HepG2 (cell line): ENCODE measurements around the gene FBLN5. TPM values are rescaled to one million over a fixed set of nuclear protein-coding genes. Genes with fewer than 3 reads are reported as not detected.
A peak's percentile ranks its signal among the peaks of the same experiment; 100 is the strongest.

Source experiments
- ATAC-seq: fragments of 200-7000 bp; cut with Tn5 transposase; 3 replicates; pipeline ENCODE4 v1.9.1; 2020; ENCODE audit warnings: mild to moderate bottlenecking, moderate library complexity
- BruUV-seq: library from RNA; stranded (reverse); fragments of 400-500 nt; replicated peaks from 2 replicates; lab custom pipeline; 2021; lab: Mats Ljungman, UMichigan
- CTCF ChIA-PET: fragments of 300-600 bp; formaldehyde crosslinking; extraction: SDS; loops from one replicate; lab custom pipeline; 2021; ENCODE audit warnings: low total read pairs, inconsistent platforms, low intra/inter-chr PET ratio; lab: Yijun Ruan, JAX
- POLR2A ChIA-PET: fragments of 350-600 bp; sonication (Branson Sonifier 250); formaldehyde crosslinking; loops from one replicate; lab custom pipeline; 2020; ENCODE audit warnings: antibody characterized with exemption, inconsistent platforms; lab: Yijun Ruan, JAX
- DNase-seq: peaks from one replicate; pipeline ENCODE4 v3.0.0-alpha.2; 2015; ENCODE audit warnings: low spot score
- FAIRE-seq: peaks from 3 replicates; lab custom pipeline; 2011; peaks lifted over from hg19 to GRCh38; lab: Jason Lieb, UNC
- H2AFZ ChIP-seq: one replicate; pipeline ENCODE4 v1.6.1; 2011; ENCODE audit warnings: low read length, inconsistent platforms
- H3K27ac ChIP-seq: fragments of 300-600 bp; 3 replicates; pipeline ENCODE4 v1.8.0; 2011; ENCODE audit warnings: mixed run types, mild to moderate bottlenecking, mixed read lengths, low read length, inconsistent platforms; ENCODE audit not compliant: insufficient read depth; ENCODE audit errors: extremely low read length
- H3K27me3 ChIP-seq, 2 experiments: fragments of 200-600 bp in 1 of 2; 2 replicates in 1 of 2; 3 replicates in 1 of 2; pipeline versions ENCODE4 v1.6.0 to v1.8.0; 2011; ENCODE audit warnings: low read length in 2 of 2, mild to moderate bottlenecking in 2 of 2, moderate library complexity in 2 of 2, inconsistent platforms in 1 of 2; ENCODE audit not compliant: insufficient read depth in 2 of 2, control insufficient read depth in 1 of 2
- H3K36me3 ChIP-seq, 2 experiments: fragments of 200-600 bp in 1 of 2; replicated peaks in 1 of 2; 2 replicates in 1 of 2; 3 replicates in 1 of 2; pipeline versions ENCODE4 v1.5.1 to v1.8.0; 2011; ENCODE audit warnings: low read length in 2 of 2, inconsistent platforms in 1 of 2; ENCODE audit not compliant: insufficient read depth in 2 of 2, control insufficient read depth in 1 of 2
- H3K4me1 ChIP-seq: 2 replicates; pipeline ENCODE4 v1.5.1; 2012; ENCODE audit warnings: low read length, inconsistent platforms; ENCODE audit not compliant: insufficient read depth
- H3K4me2 ChIP-seq: 2 replicates; pipeline ENCODE4 v1.6.0; 2011; ENCODE audit warnings: low read depth, low read length, inconsistent platforms
- H3K4me3 ChIP-seq, 3 experiments: fragments of 200-600 bp in 1 of 3; sonication (generic), shearing (Covaris generic) in 1 of 3; replicated peaks in 1 of 3; 2 replicates each; pipeline ENCODE4 v1.5.1; 2011 to 2016; ENCODE audit warnings: low read length in 3 of 3, inconsistent platforms in 2 of 3, low read depth in 2 of 3, mild to moderate bottlenecking in 2 of 3, control low read depth in 1 of 3, mixed read lengths in 1 of 3; ENCODE audit not compliant: insufficient read depth in 1 of 3
- H3K79me2 ChIP-seq: one replicate; pipeline ENCODE4 v1.6.1; 2011; ENCODE audit warnings: low read length, inconsistent platforms; ENCODE audit not compliant: insufficient read depth
- H3K9ac ChIP-seq: 2 replicates; pipeline ENCODE4 v1.6.0; 2011; ENCODE audit warnings: mild to moderate bottlenecking, low read depth, low read length, inconsistent platforms; ENCODE audit not compliant: insufficient read depth
- H3K9me3 ChIP-seq: 2 replicates; pipeline ENCODE4 v1.5.1; 2012; ENCODE audit warnings: mild to moderate bottlenecking, low read length
- H4K20me1 ChIP-seq: 2 replicates; pipeline ENCODE4 v1.6.0; 2011; ENCODE audit warnings: inconsistent platforms, mild to moderate bottlenecking, low read length, moderate library complexity; ENCODE audit not compliant: insufficient read depth
- GATAD2A ChIP-seq: IDR thresholded peaks from 2 replicates; pipeline ENCODE4 v1.6.1; 2016
- NFIB ChIP-seq: sonication (generic); formaldehyde crosslinking; IDR thresholded peaks from 2 replicates; pipeline ENCODE4 v1.9.0; 2021; ENCODE audit warnings: missing genetic modification reagents, mild to moderate bottlenecking, borderline replicate concordance
- NR2F1 ChIP-seq, 2 experiments: fragments of 450-650 bp in 1 of 2; formaldehyde crosslinking in 1 of 2; IDR thresholded peaks; 2 replicates each; pipeline versions ENCODE4 v1.5.0 to v1.6.1; 2016 to 2020; ENCODE audit warnings: mild to moderate bottlenecking in 1 of 2, missing compliant biosample characterization in 1 of 2, missing genetic modification reagents in 1 of 2, moderate library complexity in 1 of 2
- TAF15 ChIP-seq: fragments of 200-400 bp; formaldehyde crosslinking; IDR thresholded peaks from one replicate; pipeline ENCODE4 v1.6.1; 2018; ENCODE audit warnings: mild to moderate bottlenecking, low read depth, low read length; ENCODE audit not compliant: poor library complexity, severe bottlenecking
- TARDBP ChIP-seq: sonication (generic); formaldehyde crosslinking; IDR thresholded peaks from 2 replicates; pipeline ENCODE4 v1.8.0; 2022; ENCODE audit warnings: mild to moderate bottlenecking, missing genetic modification reagents
- U2AF2 ChIP-seq: fragments of 200-400 bp; formaldehyde crosslinking; IDR thresholded peaks from 2 replicates; pipeline ENCODE4 v1.6.1; 2017; ENCODE audit warnings: low read depth, mild to moderate bottlenecking, low read length
- ZNF432 ChIP-seq: sonication (generic); formaldehyde crosslinking; IDR thresholded peaks from 2 replicates; pipeline ENCODE4 v1.5.0; 2020; ENCODE audit warnings: missing genetic modification reagents, mild to moderate bottlenecking, borderline replicate concordance
- ZNF616 ChIP-seq: sonication (generic); formaldehyde crosslinking; IDR thresholded peaks from 2 replicates; pipeline ENCODE4 v1.5.0; 2020; ENCODE audit warnings: low read depth, mild to moderate bottlenecking, missing genetic modification reagents
- ZNF790 ChIP-seq: sonication (generic); formaldehyde crosslinking; IDR thresholded peaks from 2 replicates; pipeline ENCODE4 v1.8.0; 2022; ENCODE audit warnings: missing genetic modification reagents, mild to moderate bottlenecking, borderline replicate concordance
- WGBS: methylation state at CpG from one replicate; pipeline ENCODE4 v1.1.6; 2017; ENCODE audit warnings: low lambda C conversion rate; 5-methylcytosine and 5-hydroxymethylcytosine counted together
- in situ Hi-C: cut with HindIII; loops from 2 replicates; pipeline ENCODE4 v1.10.0; 2017; ENCODE audit warnings: low pct_unique_long_range_greater_than_20kb; ENCODE audit not compliant: extremely low pct_ligation_motif_present
- intact Hi-C: fragments of 100-400 bp; cut with micrococcal nuclease; formaldehyde crosslinking; loops from one replicate; pipeline ENCODE4 v1.10.0; 2022; ENCODE audit not compliant: unreplicated experiment
- polyA plus RNA-seq, 8 experiments: library from polyadenylated mRNA; depleted of rRNA in 3 of 8; stranded (reverse) in 7 of 8; unstranded in 1 of 8; fragments of >200 nt; fragmentation: Illumina TruSeq in 4 of 8; extraction: Trizol in 4 of 8; gene quantifications; 2 replicates each; pipeline versions ENCODE4 v1.2.1 to v1.2.3, GENCODE V29; 2011 to 2016; ENCODE audit warnings: low read depth in 4 of 8, missing spikeins in 1 of 8, mixed read lengths in 1 of 8; ENCODE audit not compliant: insufficient read depth in 1 of 8
- total RNA-seq, 5 experiments: library from RNA; depleted of rRNA; stranded (reverse); fragments of >200 nt; fragmentation: Illumina TruSeq; extraction: Trizol; gene quantifications; 2 replicates each; pipeline ENCODE4 v1.2.3, GENCODE V29; 2016; ENCODE audit warnings: low read depth in 1 of 5
- TF ChIP-seq, protein P1 (sequence below): sonication (generic); formaldehyde crosslinking; IDR thresholded peaks from 2 replicates; pipeline ENCODE4 v1.4.0; 2020; ENCODE audit warnings: mild to moderate bottlenecking, missing genetic modification reagents
- TF ChIP-seq, protein P2 (sequence below): sonication (generic); formaldehyde crosslinking; IDR thresholded peaks from 2 replicates; pipeline ENCODE4 v1.8.0; 2022; ENCODE audit warnings: mild to moderate bottlenecking, missing genetic modification reagents; ENCODE audit not compliant: insufficient replicate concordance
- TF ChIP-seq, protein P3 (sequence below): sonication (generic); formaldehyde crosslinking; IDR thresholded peaks from 2 replicates; pipeline ENCODE4 v1.5.0; 2020; ENCODE audit warnings: missing genetic modification reagents, mild to moderate bottlenecking, borderline replicate concordance

FBLN5 gene
- total and polyA plus RNA-seq, 2 of the 13 experiments (the other 11 are each of a cell fraction or from before 2014, with no cell fraction given): 0.38 to 0.77 TPM

DNA sequence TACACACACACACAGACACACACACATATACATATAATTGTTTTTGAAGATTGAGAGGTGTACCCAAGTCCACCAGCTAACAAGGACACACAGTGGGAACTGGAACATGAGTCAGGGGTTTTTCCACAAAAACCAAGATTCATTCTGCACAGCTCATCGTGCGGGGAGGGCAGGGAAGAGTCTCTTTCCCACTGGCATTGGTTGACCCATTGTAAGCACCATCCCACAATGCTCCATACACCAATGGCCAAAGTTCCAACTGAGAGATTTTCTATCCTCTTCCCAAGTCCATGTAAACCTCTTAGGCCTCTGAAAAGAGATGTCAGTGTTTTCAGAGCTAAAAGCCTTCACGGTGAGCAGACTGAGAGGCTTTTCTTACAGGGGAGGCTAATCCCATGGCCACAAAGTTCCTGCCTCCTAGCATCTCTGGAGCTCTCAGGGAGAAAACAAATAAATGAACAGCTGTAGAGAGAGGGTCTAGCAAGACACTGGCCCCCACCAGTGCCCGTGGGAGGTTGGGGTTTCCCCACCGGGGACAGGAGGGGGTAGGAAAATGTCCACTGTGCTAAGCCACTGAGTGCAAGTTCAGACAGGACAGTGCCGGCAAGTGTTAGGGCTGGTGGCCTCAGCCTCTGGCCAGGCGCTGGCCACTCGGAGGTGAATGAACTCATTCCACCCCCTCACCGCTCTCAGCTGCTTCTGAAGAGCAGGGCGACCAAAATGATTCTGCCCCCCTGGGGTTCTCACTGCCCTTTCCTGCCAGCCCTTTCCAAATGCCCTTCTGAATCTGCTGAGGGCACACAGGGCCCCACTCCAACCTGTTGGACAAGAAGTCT is 58.6 kb downstream of the FBLN5 start:
- no peak overlapping the region for H3K27ac ChIP-seq
- intact Hi-C loops (no loop called here), in situ Hi-C loops (no loop called here)
- 0 out of 3 replicates have a peak, but pooled peaks have one; percentile 21 for ATAC-seq
- no peaks in the 10 kb centered on the region for H3K9me3 ChIP-seq
- no peak for FAIRE-seq
- no peak overlapping the region for H3K9ac ChIP-seq
- no peaks in the 10 kb centered on the region; the same call in 1 of the 2 replicates for H3K4me1 ChIP-seq
- no peaks in the 10 kb centered on the region for H3K36me3 ChIP-seq
- no peaks in the 10 kb centered on the region for H3K27me3 ChIP-seq
- H3K4me3 ChIP-seq: no peak overlapping the region
- H4K20me1 ChIP-seq: no peaks in the 10 kb centered on the region
- ChIA-PET CTCF (no interaction called here), POLR2A (no interaction called here)
- WGBS: 66% methylated on average over 10 of the region's 10 CpGs
- no TSS peak for BruUV-seq
- H3K79me2 ChIP-seq: no peaks in the 10 kb centered on the region
- no peak for DNase-seq
- no peak overlapping the region for H2AFZ ChIP-seq
- H3K4me2 ChIP-seq: no peak overlapping the region
- TF ChIP-seq, protein P1, sequence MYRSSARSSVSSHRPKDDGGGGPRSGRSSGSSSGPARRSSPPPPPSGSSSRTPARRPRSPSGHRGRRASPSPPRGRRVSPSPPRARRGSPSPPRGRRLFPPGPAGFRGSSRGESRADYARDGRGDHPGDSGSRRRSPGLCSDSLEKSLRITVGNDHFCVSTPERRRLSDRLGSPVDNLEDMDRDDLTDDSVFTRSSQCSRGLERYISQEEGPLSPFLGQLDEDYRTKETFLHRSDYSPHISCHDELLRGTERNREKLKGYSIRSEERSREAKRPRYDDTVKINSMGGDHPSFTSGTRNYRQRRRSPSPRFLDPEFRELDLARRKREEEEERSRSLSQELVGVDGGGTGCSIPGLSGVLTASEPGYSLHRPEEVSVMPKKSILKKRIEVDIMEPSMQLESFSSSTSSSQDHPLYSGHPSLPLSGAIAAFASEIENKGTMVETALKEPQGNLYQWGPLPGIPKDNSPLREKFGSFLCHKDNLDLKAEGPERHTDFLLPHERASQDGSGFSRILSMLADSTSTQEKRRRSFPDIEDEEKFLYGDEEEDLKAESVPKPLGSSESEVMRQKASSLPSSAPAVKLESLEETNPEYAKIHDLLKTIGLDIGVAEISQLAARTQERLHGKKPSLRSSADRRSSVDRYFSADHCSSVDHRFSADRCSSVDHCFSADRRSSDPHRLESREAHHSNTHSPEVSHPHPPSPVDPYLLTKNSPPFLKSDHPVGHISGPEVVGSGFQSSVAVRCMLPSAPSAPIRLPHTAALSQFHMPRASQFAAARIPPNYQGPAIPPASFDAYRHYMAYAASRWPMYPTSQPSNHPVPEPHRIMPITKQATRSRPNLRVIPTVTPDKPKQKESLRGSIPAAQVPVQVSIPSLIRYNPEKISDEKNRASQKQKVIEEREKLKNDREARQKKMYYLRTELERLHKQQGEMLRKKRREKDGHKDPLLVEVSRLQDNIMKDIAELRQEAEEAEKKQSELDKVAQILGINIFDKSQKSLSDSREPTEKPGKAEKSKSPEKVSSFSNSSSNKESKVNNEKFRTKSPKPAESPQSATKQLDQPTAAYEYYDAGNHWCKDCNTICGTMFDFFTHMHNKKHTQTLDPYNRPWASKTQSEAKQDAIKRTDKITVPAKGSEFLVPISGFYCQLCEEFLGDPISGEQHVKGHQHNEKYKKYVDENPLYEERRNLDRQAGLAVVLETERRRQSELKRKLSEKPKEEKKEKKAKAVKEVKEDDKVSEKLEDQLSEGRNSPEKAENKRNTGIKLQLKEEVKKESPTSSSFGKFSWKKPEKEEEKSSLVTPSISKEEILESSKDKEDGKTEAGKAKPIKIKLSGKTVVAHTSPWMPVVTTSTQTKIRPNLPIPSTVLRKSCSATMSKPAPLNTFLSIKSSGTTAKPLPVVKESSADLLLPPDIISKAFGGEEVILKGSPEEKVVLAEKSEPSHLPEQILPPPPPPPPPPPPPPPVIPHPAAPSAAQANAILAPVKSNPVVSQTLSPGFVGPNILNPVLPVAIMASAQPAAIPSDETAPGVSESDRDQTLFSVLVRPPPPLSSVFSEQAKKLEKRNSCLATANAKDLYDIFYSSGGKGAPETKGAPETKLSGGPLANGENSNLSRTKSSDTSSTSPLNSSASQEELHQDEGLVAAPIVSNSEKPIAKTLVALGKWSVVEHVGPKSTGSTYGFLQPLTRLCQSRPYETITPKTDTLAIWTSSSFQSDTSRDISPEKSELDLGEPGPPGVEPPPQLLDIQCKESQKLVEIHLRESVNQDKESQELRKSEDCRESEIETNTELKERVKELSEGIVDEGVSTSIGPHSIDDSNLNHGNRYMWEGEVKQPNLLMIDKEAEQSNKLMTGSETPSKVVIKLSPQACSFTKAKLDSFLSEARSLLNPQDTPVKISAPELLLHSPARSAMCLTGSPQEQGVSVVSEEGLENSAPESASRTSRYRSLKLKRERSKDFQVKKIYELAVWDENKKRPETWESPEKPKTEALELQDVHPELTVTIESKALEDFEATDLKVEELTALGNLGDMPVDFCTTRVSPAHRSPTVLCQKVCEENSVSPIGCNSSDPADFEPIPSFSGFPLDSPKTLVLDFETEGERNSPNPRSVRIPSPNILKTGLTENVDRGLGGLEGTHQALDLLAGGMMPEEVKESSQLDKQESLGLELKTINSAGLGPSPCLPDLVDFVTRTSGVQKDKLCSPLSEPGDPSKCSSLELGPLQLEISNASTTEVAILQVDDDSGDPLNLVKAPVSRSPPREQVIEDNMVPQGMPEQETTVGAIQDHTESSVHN (CRISPR knock-in tag): no peak
- no peak for TF ChIP-seq GATAD2A (CRISPR knock-in tag)
- no peak for TF ChIP-seq NR2F1 (CRISPR knock-in tag; IDR thresholded peaks at IDR 0.05)
- no peak for TF ChIP-seq ZNF616 (CRISPR knock-in tag)
- no peak for TF ChIP-seq ZNF790
- TF ChIP-seq, protein P2, sequence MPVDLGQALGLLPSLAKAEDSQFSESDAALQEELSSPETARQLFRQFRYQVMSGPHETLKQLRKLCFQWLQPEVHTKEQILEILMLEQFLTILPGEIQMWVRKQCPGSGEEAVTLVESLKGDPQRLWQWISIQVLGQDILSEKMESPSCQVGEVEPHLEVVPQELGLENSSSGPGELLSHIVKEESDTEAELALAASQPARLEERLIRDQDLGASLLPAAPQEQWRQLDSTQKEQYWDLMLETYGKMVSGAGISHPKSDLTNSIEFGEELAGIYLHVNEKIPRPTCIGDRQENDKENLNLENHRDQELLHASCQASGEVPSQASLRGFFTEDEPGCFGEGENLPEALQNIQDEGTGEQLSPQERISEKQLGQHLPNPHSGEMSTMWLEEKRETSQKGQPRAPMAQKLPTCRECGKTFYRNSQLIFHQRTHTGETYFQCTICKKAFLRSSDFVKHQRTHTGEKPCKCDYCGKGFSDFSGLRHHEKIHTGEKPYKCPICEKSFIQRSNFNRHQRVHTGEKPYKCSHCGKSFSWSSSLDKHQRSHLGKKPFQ (CRISPR knock-in tag): no peak
- TF ChIP-seq ZNF432 (CRISPR knock-in tag): no peak
- TF ChIP-seq NFIB (CRISPR knock-in tag): no peak
- TF ChIP-seq, protein P3, sequence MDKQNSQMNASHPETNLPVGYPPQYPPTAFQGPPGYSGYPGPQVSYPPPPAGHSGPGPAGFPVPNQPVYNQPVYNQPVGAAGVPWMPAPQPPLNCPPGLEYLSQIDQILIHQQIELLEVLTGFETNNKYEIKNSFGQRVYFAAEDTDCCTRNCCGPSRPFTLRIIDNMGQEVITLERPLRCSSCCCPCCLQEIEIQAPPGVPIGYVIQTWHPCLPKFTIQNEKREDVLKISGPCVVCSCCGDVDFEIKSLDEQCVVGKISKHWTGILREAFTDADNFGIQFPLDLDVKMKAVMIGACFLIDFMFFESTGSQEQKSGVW (CRISPR knock-in tag): no peak
- TF ChIP-seq TAF15: no peak
- TF ChIP-seq U2AF2: no peak
- no peak for TF ChIP-seq TARDBP
